ENCODE results near the gene TRIM29.

GRCh38 chr11:120066738-120067437 is 71.0 kb downstream of the TRIM29 start:
- TF ChIP-seq CTCF (conservative IDR thresholded peaks at IDR 0.05; ENCODE audit: low read depth in 2 of 2) (no peak), EZH2phosphoT487 (IDR thresholded peaks at IDR 0.05; ENCODE audit: unreplicated experiment) (no peak), ETS1 (IDR thresholded peaks at IDR 0.05) (no peak), POLR2AphosphoS5 (IDR thresholded peaks at IDR 0.05; ENCODE audit: low read depth) (no peak), EZH2 (IDR thresholded peaks at IDR 0.05; ENCODE audit: low read depth, unreplicated experiment) (no peak), CREB1 (CRISPR knock-in tag; IDR thresholded peaks at IDR 0.05; ENCODE audit: low read depth) (no peak), JUNB (IDR thresholded peaks at IDR 0.05; ENCODE audit: unreplicated experiment) (no peak), NANOG (IDR thresholded peaks at IDR 0.05; ENCODE audit: borderline replicate concordance) (no peak), ZNF331 (CRISPR knock-in tag; IDR thresholded peaks at IDR 0.05; ENCODE audit: low read depth) (no peak), ZNF114 (CRISPR knock-in tag; IDR thresholded peaks at IDR 0.05) (no peak)
- TF ChIP-seq, protein P1, sequence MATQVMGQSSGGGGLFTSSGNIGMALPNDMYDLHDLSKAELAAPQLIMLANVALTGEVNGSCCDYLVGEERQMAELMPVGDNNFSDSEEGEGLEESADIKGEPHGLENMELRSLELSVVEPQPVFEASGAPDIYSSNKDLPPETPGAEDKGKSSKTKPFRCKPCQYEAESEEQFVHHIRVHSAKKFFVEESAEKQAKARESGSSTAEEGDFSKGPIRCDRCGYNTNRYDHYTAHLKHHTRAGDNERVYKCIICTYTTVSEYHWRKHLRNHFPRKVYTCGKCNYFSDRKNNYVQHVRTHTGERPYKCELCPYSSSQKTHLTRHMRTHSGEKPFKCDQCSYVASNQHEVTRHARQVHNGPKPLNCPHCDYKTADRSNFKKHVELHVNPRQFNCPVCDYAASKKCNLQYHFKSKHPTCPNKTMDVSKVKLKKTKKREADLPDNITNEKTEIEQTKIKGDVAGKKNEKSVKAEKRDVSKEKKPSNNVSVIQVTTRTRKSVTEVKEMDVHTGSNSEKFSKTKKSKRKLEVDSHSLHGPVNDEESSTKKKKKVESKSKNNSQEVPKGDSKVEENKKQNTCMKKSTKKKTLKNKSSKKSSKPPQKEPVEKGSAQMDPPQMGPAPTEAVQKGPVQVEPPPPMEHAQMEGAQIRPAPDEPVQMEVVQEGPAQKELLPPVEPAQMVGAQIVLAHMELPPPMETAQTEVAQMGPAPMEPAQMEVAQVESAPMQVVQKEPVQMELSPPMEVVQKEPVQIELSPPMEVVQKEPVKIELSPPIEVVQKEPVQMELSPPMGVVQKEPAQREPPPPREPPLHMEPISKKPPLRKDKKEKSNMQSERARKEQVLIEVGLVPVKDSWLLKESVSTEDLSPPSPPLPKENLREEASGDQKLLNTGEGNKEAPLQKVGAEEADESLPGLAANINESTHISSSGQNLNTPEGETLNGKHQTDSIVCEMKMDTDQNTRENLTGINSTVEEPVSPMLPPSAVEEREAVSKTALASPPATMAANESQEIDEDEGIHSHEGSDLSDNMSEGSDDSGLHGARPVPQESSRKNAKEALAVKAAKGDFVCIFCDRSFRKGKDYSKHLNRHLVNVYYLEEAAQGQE (IDR thresholded peaks at IDR 0.05; ENCODE audit: unreplicated experiment), result no peak
